CD14-positive monocyte (primary cell): ENCODE results near the gene NPAS3. TPM values are rescaled to one million over a fixed set of nuclear protein-coding genes. Genes with fewer than 3 reads are reported as not detected.

ENCODE experiments used
- DNase-seq, 3 donors: peaks; one replicate each; pipeline ENCODE4 v3.0.0-alpha.2; 2011 to 2022
- H2AFZ ChIP-seq: 2 replicates; pipeline ENCODE4 v1.6.0; 2012; ENCODE audit warnings: mild to moderate bottlenecking, low read depth, low read length, inconsistent platforms; ENCODE audit not compliant: insufficient read depth, poor library complexity, severe bottlenecking
- H3K27ac ChIP-seq, 2 donors: 1 replicate in 1 of 2; 2 replicates in 1 of 2; pipeline ENCODE4 v1.5.1; 2012 to 2013; ENCODE audit warnings: low read length in 2 of 2, control low read depth in 1 of 2, inconsistent platforms in 1 of 2, low read depth in 1 of 2, mild to moderate bottlenecking in 1 of 2
- H3K27me3 ChIP-seq, 2 donors: one replicate each; pipeline versions ENCODE4 v1.6.0 to v1.6.1; 2011 to 2013; ENCODE audit warnings: low read length in 2 of 2; ENCODE audit not compliant: control insufficient read depth in 2 of 2, insufficient read depth in 2 of 2
- H3K36me3 ChIP-seq, 2 donors: replicated peaks in 1 of 2; 1 replicate in 1 of 2; 2 replicates in 1 of 2; pipeline versions ENCODE4 v1.5.1 to v1.6.1; 2012 to 2013; ENCODE audit warnings: low read length in 2 of 2, control low read depth in 1 of 2, inconsistent platforms in 1 of 2, mild to moderate bottlenecking in 1 of 2; ENCODE audit not compliant: insufficient read depth in 2 of 2, control insufficient read depth in 1 of 2
- H3K4me1 ChIP-seq, 2 donors: 1 replicate in 1 of 2; 2 replicates in 1 of 2; pipeline versions ENCODE4 v1.5.1 to v1.6.1; 2012 to 2013; ENCODE audit warnings: low read length in 2 of 2, control low read depth in 1 of 2, inconsistent platforms in 1 of 2, mild to moderate bottlenecking in 1 of 2, moderate library complexity in 1 of 2; ENCODE audit not compliant: insufficient read depth in 2 of 2, control insufficient read depth in 1 of 2
- H3K4me2 ChIP-seq: replicated peaks from 2 replicates; pipeline ENCODE3; 2012; ENCODE audit warnings: low read length, moderate library complexity, mild to moderate bottlenecking; ENCODE audit not compliant: poor library complexity, severe bottlenecking; ENCODE audit errors: extremely low read depth
- H3K4me3 ChIP-seq, 3 experiments: fragments of 200-600 bp in 1 of 3; sonication (generic) in 1 of 3; replicated peaks in 1 of 3; 1 replicate in 2 of 3; 2 replicates in 1 of 3; pipeline ENCODE4 v1.5.1; 2011 to 2013; ENCODE audit warnings: low read length in 3 of 3, mild to moderate bottlenecking in 3 of 3, control low read depth in 2 of 3, low read depth in 2 of 3, inconsistent platforms in 1 of 3, moderate library complexity in 1 of 3
- H3K79me2 ChIP-seq: 2 replicates; pipeline ENCODE4 v1.6.0; 2012; ENCODE audit warnings: mild to moderate bottlenecking, control low read depth, inconsistent platforms, low read length, moderate library complexity; ENCODE audit not compliant: insufficient read depth
- H3K9ac ChIP-seq: 2 replicates; pipeline ENCODE4 v1.6.0; 2017; ENCODE audit warnings: low read length, mild to moderate bottlenecking; ENCODE audit not compliant: insufficient read depth, poor library complexity, severe bottlenecking
- H3K9me3 ChIP-seq, 2 donors: replicated peaks in 1 of 2; 1 replicate in 1 of 2; 2 replicates in 1 of 2; pipeline versions ENCODE4 v1.5.1 to v1.6.1; 2012 to 2013; ENCODE audit warnings: low read length in 2 of 2, control low read depth in 1 of 2; ENCODE audit not compliant: control insufficient read depth in 1 of 2, insufficient read depth in 1 of 2
- H4K20me1 ChIP-seq: 2 replicates; pipeline ENCODE4 v1.6.0; 2012; ENCODE audit warnings: mild to moderate bottlenecking, low read length, control low read depth, moderate library complexity; ENCODE audit not compliant: insufficient read depth
- H3K27ac Mint-ChIP-seq, 7 donors: one replicate each; pipeline ENCODE4 v1.8.0; 2020; ENCODE audit warnings: mild to moderate bottlenecking in 7 of 7, mixed read lengths in 7 of 7, moderate library complexity in 6 of 7, inconsistent platforms in 2 of 7
- H3K27me3 Mint-ChIP-seq, 3 donors: one replicate each; pipeline ENCODE4 v1.8.0; 2021 to 2022; ENCODE audit warnings: low read depth in 3 of 3, mild to moderate bottlenecking in 3 of 3, mixed read lengths in 3 of 3, moderate library complexity in 3 of 3, inconsistent platforms in 1 of 3
- H3K36me3 Mint-ChIP-seq, 2 donors: one replicate each; pipeline ENCODE4 v1.8.0; 2020; ENCODE audit warnings: mixed read lengths in 2 of 2, inconsistent platforms in 1 of 2, mild to moderate bottlenecking in 1 of 2
- H3K4me1 Mint-ChIP-seq: one replicate; pipeline ENCODE4 v1.8.0; 2020; ENCODE audit warnings: mild to moderate bottlenecking, mixed read lengths
- H3K4me3 Mint-ChIP-seq, 2 donors: one replicate each; pipeline ENCODE4 v1.8.0; 2020; ENCODE audit warnings: mild to moderate bottlenecking in 2 of 2, mixed read lengths in 2 of 2, moderate library complexity in 1 of 2
- H3K9me3 Mint-ChIP-seq, 7 donors: one replicate each; pipeline ENCODE4 v1.8.0; 2020 to 2022; ENCODE audit warnings: mixed read lengths in 7 of 7, mild to moderate bottlenecking in 6 of 7, moderate library complexity in 6 of 7, inconsistent platforms in 2 of 7
- CTCF ChIP-seq: fragments of 200-600 bp; IDR thresholded peaks from one replicate; pipeline ENCODE4 v1.8.0; 2022; ENCODE audit warnings: antibody characterized with exemption, mild to moderate bottlenecking
- WGBS: methylation state at CpG from one replicate; pipeline ENCODE4 v1.1.5; 2013; ENCODE audit warnings: missing lambda C conversion rate; ENCODE audit not compliant: insufficient coverage; 5-methylcytosine and 5-hydroxymethylcytosine counted together
- intact Hi-C, 2 donors: fragments of 100-400 bp; cut with micrococcal nuclease; formaldehyde crosslinking; loops; one replicate each; pipeline versions ENCODE4 v1.15.0 to v1.15.1; 2023
- polyA plus RNA-seq, 3 donors: library from polyadenylated mRNA; depleted of rRNA in 1 of 3; unstranded in 2 of 3; stranded (reverse) in 1 of 3; fragments of 300-500 nt in 2 of 3; fragments of >200 nt in 1 of 3; fragmentation: Illumina TruSeq in 2 of 3; gene quantifications; 1 replicate in 2 of 3; 2 replicates in 1 of 3; pipeline ENCODE4 v1.2.3, GENCODE V29; 2012 to 2021

NPAS3 gene
- polyA plus RNA-seq, 3 donors = not detected

- Mint-ChIP-seq H3K4me1 (no peaks in the 10 kb centered on the region), H3K27ac (no peak overlapping the region), H3K27me3 (peaks cover 0 to 1% (median 1%) of the 10 kb centered on the region in 3 donors), H3K4me3 (no peak overlapping the region), H3K36me3 (no peaks in the 10 kb centered on the region), H3K9me3 (peaks cover 0 to 2% (median 0%) of the 10 kb centered on the region in 7 donors)
- no peak for TF ChIP-seq CTCF
- Histone ChIP-seq H3K9ac (no peak overlapping the region), H2AFZ (no peak overlapping the region), H3K79me2 (no peaks in the 10 kb centered on the region), H4K20me1 (no peaks in the 10 kb centered on the region), H3K4me3 (no peak overlapping the region), H3K27me3 (no peaks in the 10 kb centered on the region), H3K27ac (no peak overlapping the region), H3K36me3 (no peaks in the 10 kb centered on the region), H3K9me3 (no peaks in the 10 kb centered on the region), H3K4me2 (no peak overlapping the region), H3K4me1 (no peaks in the 10 kb centered on the region)
- WGBS = no CpG with 5 or more reads among the region's 6 CpGs
- DNase-seq = no peak
- intact Hi-C loops = no loop called here
These were observed 788.9 kb downstream of the NPAS3 start for GRCh38 chr14:33727606-33728005.

- H3K4me1 ChIP-seq = no peaks in the 10 kb centered on the region
- H3K9me3 Mint-ChIP-seq = peaks cover 0 to 2% (median 0%) of the 10 kb centered on the region in 7 donors
- no peak overlapping the region for H2AFZ ChIP-seq
- H4K20me1 ChIP-seq = no peaks in the 10 kb centered on the region
- peaks cover 0 to 1% (median 1%) of the 10 kb centered on the region in 3 donors for H3K27me3 Mint-ChIP-seq
- H3K4me3 Mint-ChIP-seq = no peak overlapping the region
- H3K79me2 ChIP-seq = no peaks in the 10 kb centered on the region
- H3K36me3 ChIP-seq = no peaks in the 10 kb centered on the region
- no peak overlapping the region for H3K4me3 ChIP-seq
- no peak overlapping the region for H3K9ac ChIP-seq
- intact Hi-C loops = no loop called here
- no peak for TF ChIP-seq CTCF
- no peak overlapping the region for H3K27ac ChIP-seq
- H3K4me2 ChIP-seq = no peak overlapping the region
- H3K36me3 Mint-ChIP-seq = no peaks in the 10 kb centered on the region
- no peaks in the 10 kb centered on the region for H3K4me1 Mint-ChIP-seq
- no peaks in the 10 kb centered on the region for H3K27me3 ChIP-seq
- WGBS = no CpG with 5 or more reads among the region's 3 CpGs
- no peak overlapping the region for H3K27ac Mint-ChIP-seq
- no peak for DNase-seq
- H3K9me3 ChIP-seq = no peaks in the 10 kb centered on the region
These were observed 789.4 kb downstream of the NPAS3 start for GRCh38 chr14:33728010-33728498.
